ENCODE results near the gene WIPI1. TPM values are rescaled to one million over a fixed set of nuclear protein-coding genes. Genes with fewer than 3 reads are reported as not detected.

The WIPI1 gene
- total RNA-seq, 1 experiment from 2014 or later = 19.8 TPM

DNA sequence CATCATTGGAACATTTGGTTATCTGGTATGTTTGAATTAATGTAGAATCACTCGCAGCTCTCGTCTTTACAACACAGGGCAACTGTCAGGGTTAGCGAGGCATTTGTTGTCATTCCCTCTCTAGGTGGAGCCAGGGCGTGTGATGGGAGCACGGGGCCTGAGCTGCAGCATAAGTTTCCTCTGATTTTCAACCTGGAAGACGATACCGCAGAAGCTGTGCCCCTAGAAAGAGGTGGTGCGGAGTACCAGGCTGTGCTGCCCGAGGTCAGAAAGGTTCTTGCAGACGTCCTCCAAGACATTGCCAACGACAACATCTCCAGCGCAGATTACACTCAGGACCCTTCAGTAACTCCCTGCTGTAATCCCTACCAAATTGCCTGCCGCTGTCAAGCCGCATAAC is 37.2 kb downstream of the WIPI1 start:
- Histone ChIP-seq H3K36me3 (ENCODE audit: control insufficient read depth, insufficient read depth, low read length) (no peaks in the 10 kb centered on the region), H3K27me3 (ENCODE audit: control insufficient read depth, insufficient read depth, low read length) (no peaks in the 10 kb centered on the region), H3K27ac (ENCODE audit: low read length) (no peak overlapping the region), H3K4me3 (ENCODE audit: low read depth in 2 of 2, low read length in 2 of 2) (no peak overlapping the region), H3K9me3 (ENCODE audit: control insufficient read depth, insufficient read depth, low read depth, low read length) (no peaks in the 10 kb centered on the region), H3K4me1 (ENCODE audit: control insufficient read depth, insufficient read depth, low read length) (no peaks in the 10 kb centered on the region)
- TF ChIP-seq REST (IDR thresholded peaks at IDR 0.05; ENCODE audit: insufficient read depth in 1 of 2, low read depth in 2 of 2, low read length in 1 of 2) (no peak), POLR2AphosphoS5 (IDR thresholded peaks at IDR 0.05; ENCODE audit: low read depth, low read length) (no peak), SIN3A (IDR thresholded peaks at IDR 0.05; ENCODE audit: borderline replicate concordance, insufficient read depth, low read depth, low read length) (no peak), TCF7L2 (IDR thresholded peaks at IDR 0.05; ENCODE audit: low read depth, low read length) (no peak)
- TF ChIP-seq, protein P1, sequence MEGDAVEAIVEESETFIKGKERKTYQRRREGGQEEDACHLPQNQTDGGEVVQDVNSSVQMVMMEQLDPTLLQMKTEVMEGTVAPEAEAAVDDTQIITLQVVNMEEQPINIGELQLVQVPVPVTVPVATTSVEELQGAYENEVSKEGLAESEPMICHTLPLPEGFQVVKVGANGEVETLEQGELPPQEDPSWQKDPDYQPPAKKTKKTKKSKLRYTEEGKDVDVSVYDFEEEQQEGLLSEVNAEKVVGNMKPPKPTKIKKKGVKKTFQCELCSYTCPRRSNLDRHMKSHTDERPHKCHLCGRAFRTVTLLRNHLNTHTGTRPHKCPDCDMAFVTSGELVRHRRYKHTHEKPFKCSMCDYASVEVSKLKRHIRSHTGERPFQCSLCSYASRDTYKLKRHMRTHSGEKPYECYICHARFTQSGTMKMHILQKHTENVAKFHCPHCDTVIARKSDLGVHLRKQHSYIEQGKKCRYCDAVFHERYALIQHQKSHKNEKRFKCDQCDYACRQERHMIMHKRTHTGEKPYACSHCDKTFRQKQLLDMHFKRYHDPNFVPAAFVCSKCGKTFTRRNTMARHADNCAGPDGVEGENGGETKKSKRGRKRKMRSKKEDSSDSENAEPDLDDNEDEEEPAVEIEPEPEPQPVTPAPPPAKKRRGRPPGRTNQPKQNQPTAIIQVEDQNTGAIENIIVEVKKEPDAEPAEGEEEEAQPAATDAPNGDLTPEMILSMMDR (IDR thresholded peaks at IDR 0.05) = no peak
- DNase-seq (ENCODE audit: low read depth, low spot score) (no peak), ATAC-seq (no peak)
- CTCF ChIA-PET = no interaction called here
- in situ Hi-C loops (cut with HindIII; ENCODE audit: low pct_unique_long_range_greater_than_20kb, low sequenced_read_pairs) (no loop called here), intact Hi-C loops (cut with micrococcal nuclease; ENCODE audit: unreplicated experiment) (no loop called here)
- POLR2A ChIA-PET = no interaction called here
- no TSS peak for BruUV-seq (replicated peaks)

- ATAC-seq = no peak
- Histone ChIP-seq H3K4me1 (ENCODE audit: control insufficient read depth, insufficient read depth, low read length) (no peaks in the 10 kb centered on the region), H3K36me3 (ENCODE audit: control insufficient read depth, insufficient read depth, low read length) (no peaks in the 10 kb centered on the region), H3K27ac (ENCODE audit: low read length) (no peak overlapping the region), H3K27me3 (ENCODE audit: control insufficient read depth, insufficient read depth, low read length) (no peaks in the 10 kb centered on the region), H3K9me3 (ENCODE audit: control insufficient read depth, insufficient read depth, low read depth, low read length) (no peaks in the 10 kb centered on the region), H3K4me3 (ENCODE audit: low read depth in 2 of 2, low read length in 2 of 2) (no peak overlapping the region)
- intact Hi-C loops (cut with micrococcal nuclease; ENCODE audit: unreplicated experiment) (no loop called here), in situ Hi-C loops (cut with HindIII; ENCODE audit: low pct_unique_long_range_greater_than_20kb, low sequenced_read_pairs) (no loop called here)
- ChIA-PET CTCF (no interaction called here), POLR2A (no interaction called here)
- no TSS peak for BruUV-seq (replicated peaks)
- DNase-seq (ENCODE audit: low read depth, low spot score) = no peak
- TF ChIP-seq POLR2AphosphoS5 (IDR thresholded peaks at IDR 0.05; ENCODE audit: low read depth, low read length) (no peak), SIN3A (IDR thresholded peaks at IDR 0.05; ENCODE audit: borderline replicate concordance, insufficient read depth, low read depth, low read length) (no peak), TCF7L2 (IDR thresholded peaks at IDR 0.05; ENCODE audit: low read depth, low read length) (no peak), REST (IDR thresholded peaks at IDR 0.05; ENCODE audit: insufficient read depth in 1 of 2, low read depth in 2 of 2, low read length in 1 of 2) (no peak)
- TF ChIP-seq, protein P1 (IDR thresholded peaks at IDR 0.05) = no peak
These were observed 38.4 kb downstream of the WIPI1 start for GRCh38 chr17:68418876-68419275.

Measured in Panc1 (cell line).